Measurements from ENCODE around the gene VPS25.

Gene VPS25

DNA sequence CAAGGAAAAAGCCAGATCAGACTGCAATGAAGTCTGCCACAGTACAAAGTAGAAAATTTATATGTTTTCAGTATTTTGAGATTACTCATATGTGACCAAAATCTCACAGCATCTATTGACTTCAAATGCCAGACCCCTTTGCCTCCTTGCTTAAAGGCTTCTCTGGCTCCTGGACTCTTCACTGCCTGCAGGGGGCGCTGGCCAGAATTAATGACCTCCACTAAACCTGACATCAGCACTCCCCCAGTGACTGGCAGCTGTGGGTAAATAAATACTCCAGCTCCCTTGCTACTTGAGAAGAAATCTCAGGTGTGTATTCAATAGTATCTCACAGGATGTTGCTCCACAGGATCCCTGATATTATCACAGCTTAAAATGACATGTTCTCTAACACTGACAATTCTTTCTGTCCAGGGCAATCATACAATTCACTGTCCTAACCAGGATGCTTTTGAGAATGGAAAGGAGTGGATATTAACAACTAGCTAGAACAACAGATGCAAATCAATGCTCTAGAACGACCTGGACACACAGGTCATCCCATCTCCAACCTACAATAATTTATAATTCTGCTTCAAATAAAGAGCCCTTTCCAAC, 46.8 kb downstream of the VPS25 start:
- TF ChIP-seq, protein P1, sequence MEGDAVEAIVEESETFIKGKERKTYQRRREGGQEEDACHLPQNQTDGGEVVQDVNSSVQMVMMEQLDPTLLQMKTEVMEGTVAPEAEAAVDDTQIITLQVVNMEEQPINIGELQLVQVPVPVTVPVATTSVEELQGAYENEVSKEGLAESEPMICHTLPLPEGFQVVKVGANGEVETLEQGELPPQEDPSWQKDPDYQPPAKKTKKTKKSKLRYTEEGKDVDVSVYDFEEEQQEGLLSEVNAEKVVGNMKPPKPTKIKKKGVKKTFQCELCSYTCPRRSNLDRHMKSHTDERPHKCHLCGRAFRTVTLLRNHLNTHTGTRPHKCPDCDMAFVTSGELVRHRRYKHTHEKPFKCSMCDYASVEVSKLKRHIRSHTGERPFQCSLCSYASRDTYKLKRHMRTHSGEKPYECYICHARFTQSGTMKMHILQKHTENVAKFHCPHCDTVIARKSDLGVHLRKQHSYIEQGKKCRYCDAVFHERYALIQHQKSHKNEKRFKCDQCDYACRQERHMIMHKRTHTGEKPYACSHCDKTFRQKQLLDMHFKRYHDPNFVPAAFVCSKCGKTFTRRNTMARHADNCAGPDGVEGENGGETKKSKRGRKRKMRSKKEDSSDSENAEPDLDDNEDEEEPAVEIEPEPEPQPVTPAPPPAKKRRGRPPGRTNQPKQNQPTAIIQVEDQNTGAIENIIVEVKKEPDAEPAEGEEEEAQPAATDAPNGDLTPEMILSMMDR (IDR thresholded peaks at IDR 0.05; ENCODE audit: borderline replicate concordance, control extremely low read depth, extremely low read depth, insufficient read depth, missing control alignments) = peak; percentile 69
- in situ Hi-C loops (cut with MboI; ENCODE audit: low sequenced_read_pairs, unreplicated experiment) = no loop called here
- DNase-seq (ENCODE audit: low spot score) = peak; percentile 71

DNA sequence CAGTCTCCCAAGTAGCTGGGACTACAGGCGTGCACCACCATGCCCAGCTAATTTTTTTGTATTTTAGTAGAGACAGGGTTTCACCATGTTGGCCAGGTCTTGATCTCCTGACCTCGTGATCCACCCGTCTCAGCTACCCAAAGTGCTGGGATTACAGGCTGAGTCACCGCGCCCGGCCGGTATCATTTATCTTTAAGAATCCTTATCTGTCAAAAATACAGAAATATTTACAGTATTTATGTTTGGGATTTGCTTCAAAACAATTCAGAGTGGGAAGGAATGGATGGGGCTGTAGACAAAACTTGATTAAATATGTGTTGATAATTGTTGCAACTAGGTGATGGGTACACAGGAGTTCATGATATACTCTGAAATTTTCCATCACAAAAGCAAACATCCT, 47.9 kb downstream of the VPS25 start:
- in situ Hi-C loops (cut with MboI; ENCODE audit: low sequenced_read_pairs, unreplicated experiment) = no loop called here
- DNase-seq (ENCODE audit: low spot score) = no peak
- TF ChIP-seq, protein P1 (IDR thresholded peaks at IDR 0.05; ENCODE audit: borderline replicate concordance, control extremely low read depth, extremely low read depth, insufficient read depth, missing control alignments) = no peak

DNA sequence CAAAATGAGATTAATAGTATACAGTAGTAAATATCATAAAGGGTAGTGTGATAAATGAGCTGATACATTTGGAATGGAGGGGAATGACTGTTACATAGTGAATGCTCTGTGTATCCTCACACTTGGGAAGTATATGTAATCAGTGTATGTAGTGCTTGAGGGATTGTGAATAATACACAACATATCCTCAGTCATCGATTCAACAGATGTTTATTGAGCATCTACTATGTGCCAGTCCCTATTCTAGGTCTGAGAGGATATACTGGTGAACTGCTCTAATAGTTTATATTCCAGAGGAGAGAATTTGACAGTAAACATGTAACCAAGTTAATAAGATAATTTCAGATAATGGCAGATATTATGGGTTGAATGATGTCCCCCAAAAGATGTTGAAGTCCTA, 54.2 kb downstream of the VPS25 start:
- TF ChIP-seq, protein P1 (IDR thresholded peaks at IDR 0.05; ENCODE audit: borderline replicate concordance, control extremely low read depth, extremely low read depth, insufficient read depth, missing control alignments) = no peak
- in situ Hi-C loops (cut with MboI; ENCODE audit: low sequenced_read_pairs, unreplicated experiment) = no loop called here
- DNase-seq (ENCODE audit: low spot score) = no peak
